ENCODE data around the gene CBX4.

CBX4 gene

GRCh38 chr17:79798299-79799173 lies 40.7 kb downstream of the CBX4 start:
- no peak for DNase-seq

- DNase-seq, result no peak
Measured at GRCh38 chr17:79797492-79798298, 41.5 kb downstream of the CBX4 start.

- peak; percentile 97 for DNase-seq
Measured at GRCh38 chr17:79796763-79797491, 42.3 kb downstream of the CBX4 start, which contains the start of gene CBX8. Gene CBX8, minus strand, starts transcription at chr17:79797077. Its CDS starts 79 bp downstream, at chr17:79796998.

GRCh38 chr17:79796444-79796762 lies 42.8 kb downstream of the CBX4 start:
- DNase-seq, result no peak

GRCh38 chr17:79795795-79796443 lies 43.3 kb downstream of the CBX4 start:
- no peak for DNase-seq

- no peak for DNase-seq
Measured at GRCh38 chr17:79794659-79795511, 44.4 kb downstream of the CBX4 start.

GRCh38 chr17:79793924-79794304 lies 45.3 kb downstream of the CBX4 start:
- DNase-seq, result no peak

GRCh38 chr17:79792984-79793923 lies 46.0 kb downstream of the CBX4 start:
- DNase-seq, result no peak

- no peak for DNase-seq
Measured at GRCh38 chr17:79792341-79792871, 46.8 kb downstream of the CBX4 start.

GRCh38 chr17:79791735-79792161 lies 47.5 kb downstream of the CBX4 start:
- DNase-seq, result no peak

GRCh38 chr17:79790805-79791734 lies 48.2 kb downstream of the CBX4 start:
- DNase-seq, result no peak

GRCh38 chr17:79789943-79790804 lies 49.1 kb downstream of the CBX4 start:
- DNase-seq, result no peak

- no peak for DNase-seq
Measured at GRCh38 chr17:79788989-79789942, 50.0 kb downstream of the CBX4 start.

- DNase-seq, result no peak
Measured at GRCh38 chr17:79788455-79788854, 50.8 kb downstream of the CBX4 start.

- DNase-seq, result no peak
Measured at GRCh38 chr17:79786930-79787643, 52.2 kb downstream of the CBX4 start.

All from activated gamma-delta T cell (primary cell).